ENCODE results near the gene KRT37.

DNA sequence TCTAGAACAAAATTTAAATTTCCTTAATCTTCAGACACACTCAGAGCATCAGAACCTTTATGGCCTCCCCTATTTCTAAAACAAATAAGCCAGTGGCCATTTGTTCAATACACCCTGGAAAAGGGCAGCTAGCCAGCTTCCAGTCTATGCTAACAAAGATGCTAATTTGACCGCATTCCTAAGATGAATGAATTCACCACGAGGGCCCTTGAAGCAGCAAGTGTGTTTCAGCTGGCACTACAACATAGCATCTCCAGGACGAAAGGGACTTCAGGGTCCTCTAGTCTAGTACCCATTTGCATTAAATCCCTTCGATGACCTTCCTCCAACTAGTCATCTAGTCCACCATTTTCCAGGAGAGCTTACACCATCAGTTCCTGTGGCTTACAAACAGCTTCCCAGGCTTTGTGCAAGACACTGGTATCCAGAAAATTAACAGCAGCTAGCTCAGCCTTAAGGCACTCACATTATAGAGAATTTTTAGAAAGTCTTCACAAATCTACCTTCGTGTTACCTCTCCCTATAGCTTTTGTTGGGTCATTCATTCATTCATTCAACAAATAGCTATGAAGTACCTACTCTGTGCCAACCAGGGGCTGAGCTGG lies 10.9 kb downstream of the KRT37 start:
- TF ChIP-seq, protein P1, sequence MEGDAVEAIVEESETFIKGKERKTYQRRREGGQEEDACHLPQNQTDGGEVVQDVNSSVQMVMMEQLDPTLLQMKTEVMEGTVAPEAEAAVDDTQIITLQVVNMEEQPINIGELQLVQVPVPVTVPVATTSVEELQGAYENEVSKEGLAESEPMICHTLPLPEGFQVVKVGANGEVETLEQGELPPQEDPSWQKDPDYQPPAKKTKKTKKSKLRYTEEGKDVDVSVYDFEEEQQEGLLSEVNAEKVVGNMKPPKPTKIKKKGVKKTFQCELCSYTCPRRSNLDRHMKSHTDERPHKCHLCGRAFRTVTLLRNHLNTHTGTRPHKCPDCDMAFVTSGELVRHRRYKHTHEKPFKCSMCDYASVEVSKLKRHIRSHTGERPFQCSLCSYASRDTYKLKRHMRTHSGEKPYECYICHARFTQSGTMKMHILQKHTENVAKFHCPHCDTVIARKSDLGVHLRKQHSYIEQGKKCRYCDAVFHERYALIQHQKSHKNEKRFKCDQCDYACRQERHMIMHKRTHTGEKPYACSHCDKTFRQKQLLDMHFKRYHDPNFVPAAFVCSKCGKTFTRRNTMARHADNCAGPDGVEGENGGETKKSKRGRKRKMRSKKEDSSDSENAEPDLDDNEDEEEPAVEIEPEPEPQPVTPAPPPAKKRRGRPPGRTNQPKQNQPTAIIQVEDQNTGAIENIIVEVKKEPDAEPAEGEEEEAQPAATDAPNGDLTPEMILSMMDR (IDR thresholded peaks at IDR 0.05; ENCODE audit: borderline replicate concordance, extremely low read depth, low read length, poor library complexity, severe bottlenecking): no peak
- no peak for TF ChIP-seq EZH2 (IDR thresholded peaks at IDR 0.05; ENCODE audit: borderline replicate concordance, low read depth, low read length, severe bottlenecking)
